SIG-M5 (cell line): ENCODE measurements around the gene ATP2C2.

Source experiments
- DNase-seq: peaks from one replicate; lab custom pipeline; 2025; lab: John Stamatoyannopoulos, UW

The ATP2C2 gene

DNA sequence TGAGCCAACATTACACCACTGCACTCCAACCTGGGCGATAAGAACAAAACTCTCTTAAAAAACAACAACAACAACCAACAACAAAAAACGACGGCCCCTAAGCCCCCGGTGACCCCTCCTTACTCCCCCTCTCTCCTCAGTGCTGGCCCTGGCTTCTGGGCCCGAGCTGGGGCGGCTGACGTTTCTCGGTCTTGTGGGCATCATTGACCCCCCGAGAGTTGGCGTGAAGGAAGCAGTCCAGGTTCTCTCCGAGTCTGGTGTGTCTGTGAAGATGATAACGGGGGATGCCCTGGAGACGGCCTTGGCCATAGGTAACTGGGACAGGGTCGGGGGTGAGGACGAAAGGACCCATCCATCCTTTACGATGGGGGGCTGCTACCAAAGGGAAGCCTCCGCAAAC is 83.4 kb downstream of the ATP2C2 start:
- no peak for DNase-seq

DNA sequence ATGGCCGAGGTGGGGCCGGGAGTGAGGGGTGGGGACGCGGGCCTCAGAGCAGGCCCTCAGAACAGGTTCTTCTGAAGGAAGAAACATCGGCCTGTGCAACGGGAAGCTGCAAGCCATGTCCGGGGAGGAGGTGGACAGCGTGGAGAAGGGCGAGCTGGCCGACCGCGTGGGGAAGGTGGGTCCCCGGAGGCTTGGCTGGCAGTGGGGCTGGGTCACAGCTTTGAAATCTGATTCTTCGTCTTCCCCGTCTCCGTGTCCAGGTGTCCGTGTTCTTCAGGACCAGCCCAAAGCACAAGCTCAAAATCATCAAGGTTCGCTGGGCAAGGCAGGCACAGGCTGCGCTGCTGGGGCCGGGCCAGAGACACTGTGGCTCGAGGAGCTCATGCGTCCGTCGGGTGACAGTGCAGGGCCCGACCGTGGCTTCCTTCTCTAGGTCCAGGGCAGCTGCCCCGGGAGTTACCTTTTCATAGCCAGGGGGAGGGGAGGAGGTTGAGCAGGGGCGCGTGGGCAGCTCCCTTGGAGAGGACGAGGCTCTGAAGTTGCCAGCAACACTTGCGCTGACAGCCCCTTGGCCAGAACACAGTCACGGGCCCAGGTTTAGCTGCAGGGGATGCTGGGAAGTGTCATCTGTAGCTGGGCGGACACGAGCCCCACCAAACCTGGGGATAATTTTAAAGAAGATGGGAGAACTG is 84.9 kb downstream of the ATP2C2 start:
- DNase-seq = no peak

DNA sequence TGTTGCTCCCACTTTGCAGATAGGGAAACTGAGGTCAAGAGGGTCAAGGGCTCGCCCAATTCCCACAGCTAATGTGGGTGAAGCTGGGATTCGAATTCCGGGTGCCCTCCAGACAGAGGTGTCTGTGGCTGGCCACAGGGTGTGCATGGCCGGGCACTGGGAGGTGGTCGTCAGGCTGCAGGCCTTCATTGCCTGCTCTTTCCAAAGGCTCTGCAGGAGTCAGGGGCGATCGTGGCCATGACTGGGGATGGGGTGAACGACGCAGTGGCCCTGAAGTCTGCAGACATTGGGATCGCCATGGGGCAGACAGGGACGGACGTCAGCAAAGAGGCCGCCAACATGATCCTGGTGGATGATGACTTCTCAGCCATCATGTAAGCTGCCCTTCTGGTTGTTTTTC is 86.3 kb downstream of the ATP2C2 start:
- no peak for DNase-seq

DNA sequence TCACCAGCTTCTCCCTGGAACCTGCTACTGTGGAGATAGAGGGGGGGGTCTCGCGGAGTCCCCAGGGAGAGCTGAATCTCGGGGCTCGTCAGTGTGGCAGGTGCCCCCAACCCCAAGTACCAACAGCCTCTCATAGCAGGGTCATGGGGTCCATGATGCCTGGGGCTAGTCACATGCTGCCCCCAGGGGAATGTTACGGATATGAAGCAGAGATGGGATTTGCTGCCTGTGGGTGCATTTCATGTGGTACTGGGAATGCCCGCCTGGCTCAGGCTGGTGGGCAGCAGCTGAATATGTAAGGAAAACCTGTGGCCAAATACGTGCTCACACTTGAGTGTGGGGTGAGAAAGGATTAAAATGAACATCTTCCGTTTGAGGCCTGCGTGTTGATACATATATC is 86.7 kb downstream of the ATP2C2 start:
- no peak for DNase-seq

DNA sequence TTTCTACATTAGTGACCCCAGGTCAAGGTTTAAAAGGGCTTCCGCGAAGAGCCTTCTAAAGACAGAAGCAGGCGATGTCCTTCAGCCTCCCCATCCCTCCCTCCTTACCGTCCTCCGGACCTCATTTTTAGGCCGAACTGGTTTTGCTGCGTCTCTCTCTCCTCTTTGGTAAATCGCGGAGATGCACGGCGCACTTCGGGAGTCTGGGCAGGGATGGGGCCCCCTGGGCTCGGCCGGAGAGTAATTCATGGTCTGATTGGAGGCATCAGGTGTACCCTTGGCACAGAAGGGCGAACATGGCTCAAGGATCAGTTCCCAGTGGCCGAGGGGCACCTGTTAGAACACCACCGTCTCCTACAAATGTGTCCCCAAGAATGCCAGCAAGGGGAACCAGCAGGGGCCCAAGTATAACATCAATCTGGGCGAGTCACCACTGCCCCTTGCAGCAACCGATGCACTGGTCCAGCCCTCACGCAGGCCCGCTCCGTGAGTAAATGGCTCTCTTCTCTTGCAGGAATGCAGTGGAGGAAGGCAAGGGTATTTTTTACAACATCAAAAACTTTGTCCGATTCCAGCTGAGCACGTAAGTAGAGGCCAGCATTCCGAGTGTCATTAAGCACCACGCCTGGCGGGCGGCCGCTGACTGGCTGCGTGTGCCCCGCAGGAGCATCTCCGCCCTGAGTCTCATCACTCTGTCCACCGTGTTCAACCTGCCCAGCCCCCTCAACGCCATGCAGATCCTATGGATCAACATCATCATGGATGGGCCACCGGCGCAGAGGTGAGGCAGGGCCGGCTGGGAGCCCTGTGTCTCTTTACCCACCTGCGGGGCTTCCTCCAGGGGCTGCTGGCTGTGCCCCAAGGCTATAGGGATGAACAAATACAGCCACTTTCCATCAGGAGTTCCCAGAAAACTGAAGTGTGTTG is 90.5 kb downstream of the ATP2C2 start:
- DNase-seq = no peak

DNA sequence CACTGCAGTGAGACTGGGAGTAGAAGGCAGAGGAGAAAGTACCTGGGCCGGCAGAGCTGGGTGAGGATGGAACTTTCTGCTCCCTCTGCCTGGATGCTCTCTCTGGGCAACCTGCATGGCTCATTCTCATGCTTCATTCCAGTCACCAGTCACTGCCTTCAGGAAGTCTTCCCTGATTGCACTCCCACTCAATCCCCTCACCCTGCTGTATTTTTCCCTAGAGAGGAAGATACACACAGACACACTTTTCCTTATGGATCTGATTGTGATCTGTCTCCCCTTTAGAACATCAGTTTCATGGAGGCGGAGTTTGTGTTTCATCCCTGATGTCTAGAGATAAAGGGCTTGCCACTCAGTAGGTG is 91.2 kb downstream of the ATP2C2 start:
- no peak for DNase-seq

DNA sequence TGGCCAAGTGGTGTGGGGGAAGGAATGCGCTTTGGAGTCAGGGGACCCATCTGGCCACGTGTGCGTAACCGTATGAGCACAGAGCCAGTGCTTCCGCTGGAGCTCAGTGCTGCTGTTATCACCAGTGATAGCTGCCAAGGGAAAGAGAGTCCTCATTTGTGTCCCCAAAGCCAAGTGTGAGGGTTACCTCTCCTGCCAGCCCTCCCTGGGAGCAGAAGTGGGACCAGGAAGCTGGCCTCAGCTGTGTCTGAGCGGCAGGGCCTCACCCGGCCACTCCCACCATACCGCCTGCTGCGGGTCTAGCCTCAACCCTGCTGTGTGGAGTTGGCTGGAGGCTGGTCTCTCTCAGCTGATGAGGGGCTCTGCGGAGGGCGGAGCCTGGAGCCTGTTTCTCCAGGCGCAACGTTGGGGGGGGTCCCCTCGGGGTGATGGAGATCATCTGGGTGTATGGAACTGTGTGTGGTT is 91.6 kb downstream of the ATP2C2 start:
- no peak for DNase-seq

DNA sequence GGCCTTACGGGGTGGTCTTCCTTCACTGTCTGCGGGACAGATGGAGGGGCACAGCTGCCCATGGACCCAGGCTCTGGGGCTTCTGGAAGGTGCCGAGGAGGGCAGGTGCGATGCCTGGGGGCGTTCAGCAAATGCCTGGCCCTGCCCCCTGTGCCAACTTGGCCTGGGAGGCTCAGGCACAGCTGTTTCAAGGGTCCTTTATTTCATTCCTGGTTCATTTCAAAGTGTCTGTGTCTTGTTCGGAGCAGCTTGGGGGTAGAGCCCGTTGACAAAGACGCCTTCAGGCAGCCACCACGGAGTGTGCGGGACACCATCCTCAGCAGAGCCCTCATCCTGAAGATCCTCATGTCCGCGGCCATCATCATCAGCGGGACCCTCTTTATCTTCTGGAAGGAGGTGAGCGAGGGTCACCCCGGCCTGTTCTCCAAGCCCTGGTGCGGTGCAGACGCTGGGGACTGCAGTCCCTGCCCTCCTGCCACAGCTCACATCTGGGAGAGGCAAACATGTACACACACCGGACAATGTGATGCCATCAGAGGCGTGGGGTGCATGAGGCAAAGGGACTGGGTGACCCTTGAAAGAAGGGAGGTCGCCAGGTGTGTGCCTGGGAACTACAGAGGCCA is 92.2 kb downstream of the ATP2C2 start:
- DNase-seq = no peak

DNA sequence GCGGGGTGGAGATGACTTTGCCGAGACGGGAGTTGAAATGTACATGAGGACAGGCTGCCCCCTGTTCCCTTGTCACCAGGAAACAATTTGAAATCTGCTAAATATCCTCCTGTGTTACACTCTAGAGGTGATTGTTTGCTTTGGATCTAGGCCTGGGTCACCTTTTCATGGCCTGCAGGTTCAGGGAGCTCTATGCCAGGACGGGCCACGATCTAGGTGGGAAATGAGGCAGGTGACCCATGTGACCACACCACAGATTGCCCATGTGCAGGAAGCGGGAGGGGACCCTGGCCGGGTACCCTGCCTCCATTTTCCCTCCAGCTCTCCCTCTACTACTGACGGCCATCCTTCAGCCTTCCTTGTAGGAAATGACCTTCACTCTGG is 92.7 kb downstream of the ATP2C2 start:
- no peak for DNase-seq

DNA sequence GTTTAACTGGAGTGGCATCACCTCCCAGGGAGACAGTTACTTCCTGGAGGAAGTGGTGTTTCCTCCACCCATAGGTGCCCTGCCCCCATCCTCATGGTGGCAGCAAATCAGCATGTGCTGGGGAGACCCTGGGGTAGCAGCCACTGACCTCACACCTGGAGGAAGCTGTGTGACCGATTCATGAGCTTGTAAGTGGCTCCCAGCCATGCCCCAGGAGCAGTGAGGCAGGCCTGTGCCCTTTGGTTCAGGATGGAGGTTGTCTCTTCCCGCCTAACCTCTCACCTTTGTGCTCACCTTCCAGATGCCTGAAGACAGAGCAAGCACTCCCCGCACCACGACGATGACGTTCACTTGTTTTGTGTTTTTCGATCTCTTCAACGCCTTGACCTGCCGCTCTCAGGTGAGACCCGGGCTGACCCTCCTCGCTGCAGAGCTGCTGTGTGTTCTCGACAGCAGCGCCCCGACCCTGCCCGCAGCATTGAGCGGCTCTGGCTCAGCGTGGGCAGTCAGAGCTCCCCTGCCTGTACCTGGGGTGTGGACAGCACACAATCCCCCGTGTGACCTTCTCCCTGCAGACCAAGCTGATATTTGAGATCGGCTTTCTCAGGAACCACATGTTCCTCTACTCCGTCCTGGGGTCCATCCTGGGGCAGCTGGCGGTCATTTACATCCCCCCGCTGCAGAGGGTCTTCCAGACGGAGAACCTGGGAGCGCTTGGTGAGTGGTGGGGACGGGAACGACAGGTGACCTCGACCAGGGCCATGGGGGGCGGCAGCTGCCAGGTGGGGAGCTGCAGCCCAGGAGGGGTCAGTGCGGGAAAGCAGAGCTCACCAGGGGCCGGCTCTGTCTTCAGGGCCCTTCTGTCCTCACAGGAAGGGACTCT is 93.3 kb downstream of the ATP2C2 start:
- no peak for DNase-seq

DNA sequence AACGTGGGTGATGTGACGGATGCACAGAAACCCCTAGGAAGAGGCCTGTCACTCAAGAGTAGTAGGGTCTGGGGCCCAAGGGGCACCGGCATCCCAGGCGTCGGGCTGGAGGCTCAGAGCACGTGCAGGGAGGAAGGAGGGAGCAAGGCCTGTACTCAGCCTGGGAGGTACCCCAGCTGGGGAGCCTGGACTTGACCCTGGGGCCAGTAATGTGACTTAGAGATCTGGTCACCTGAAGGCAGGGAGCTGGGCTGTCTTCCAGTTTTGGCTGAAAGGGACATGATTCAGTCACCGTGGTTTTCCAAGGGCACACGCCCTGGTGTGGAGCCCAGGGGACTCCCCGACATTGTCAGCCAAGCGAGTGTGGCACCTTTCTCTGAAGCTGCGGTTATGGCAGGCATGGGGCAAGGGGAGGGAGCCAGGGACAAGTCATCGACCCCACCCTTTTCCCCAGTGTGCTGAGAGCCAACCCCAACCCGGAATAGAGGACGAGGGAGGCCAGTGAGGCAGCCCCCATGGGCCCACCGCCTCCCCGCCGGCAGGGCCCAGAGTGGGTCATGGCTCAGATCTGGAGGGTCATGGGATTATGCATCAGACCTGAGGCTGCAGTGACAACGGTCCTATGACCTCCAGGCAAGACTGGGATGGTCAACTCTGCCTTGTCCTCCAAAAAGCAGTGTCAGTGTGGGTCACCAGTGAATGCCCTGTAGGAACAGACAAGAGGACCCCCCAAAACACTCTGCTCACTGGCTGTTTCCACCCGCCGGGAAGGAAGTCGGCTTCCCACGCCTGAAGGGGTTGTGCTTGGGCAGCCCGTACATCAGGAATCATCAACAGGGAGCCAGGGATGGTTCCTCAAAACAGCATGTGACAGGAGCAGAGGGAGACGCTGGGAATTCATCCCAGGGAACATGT is 94.2 kb downstream of the ATP2C2 start:
- no peak for DNase-seq

DNA sequence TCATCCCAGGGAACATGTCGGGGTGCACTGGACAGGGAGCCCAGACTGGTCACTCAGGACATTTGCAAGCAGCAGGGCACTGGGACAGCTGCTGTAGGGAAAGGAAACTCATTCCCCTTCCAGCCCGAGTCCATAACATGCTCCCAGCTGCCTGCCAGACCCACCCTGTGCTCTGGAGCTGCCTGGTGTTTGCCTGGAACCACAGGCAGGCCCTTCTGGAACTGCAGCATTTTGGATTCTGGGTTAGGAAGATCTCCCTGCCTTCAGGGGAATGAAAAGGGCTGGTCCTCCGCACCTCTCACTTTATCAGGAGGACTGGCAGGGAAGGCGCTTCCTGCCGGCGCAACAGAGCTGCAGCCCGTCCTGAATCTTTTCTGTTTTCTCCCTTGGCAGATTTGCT is 94.9 kb downstream of the ATP2C2 start:
- no peak for DNase-seq

DNA sequence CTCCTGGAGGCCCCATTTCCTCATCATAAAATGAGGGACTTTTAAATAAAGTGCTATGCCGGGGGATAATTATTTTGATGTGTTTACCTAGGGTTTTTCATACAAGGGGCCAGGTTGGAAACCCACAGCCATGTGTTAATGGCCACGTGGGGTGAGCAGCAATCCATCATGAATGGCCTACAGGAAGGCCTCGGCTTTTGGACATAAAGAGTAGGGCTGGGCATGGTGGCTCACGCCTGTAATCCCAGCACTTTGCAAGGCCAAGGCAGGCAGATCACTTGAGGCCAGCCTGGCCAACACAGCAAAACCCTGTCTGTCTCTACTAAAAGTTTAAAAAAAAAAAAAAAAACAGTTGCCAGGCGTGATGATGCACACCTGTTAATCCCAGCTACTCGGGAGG is 95.8 kb downstream of the ATP2C2 start:
- DNase-seq = no peak

DNA sequence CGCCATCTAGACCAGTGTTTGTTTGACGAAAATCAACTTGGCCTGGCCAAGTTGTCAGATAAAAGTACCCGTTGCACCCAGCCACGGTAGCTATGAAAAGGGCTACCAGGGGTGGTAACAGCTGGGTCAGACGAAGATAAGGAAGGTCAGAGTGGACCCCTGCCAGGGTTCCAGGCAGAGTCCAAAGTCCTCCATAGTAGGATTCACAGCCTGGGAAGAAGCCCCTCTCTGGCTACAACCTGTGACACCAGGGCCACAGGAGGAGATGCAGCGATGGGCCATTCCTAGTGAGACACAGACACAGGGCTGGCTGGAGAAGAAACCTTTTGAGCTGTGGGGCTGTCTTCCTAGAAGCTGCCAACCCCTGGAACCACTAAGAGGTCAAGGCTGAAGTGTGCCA is 96.8 kb downstream of the ATP2C2 start:
- no peak for DNase-seq

DNA sequence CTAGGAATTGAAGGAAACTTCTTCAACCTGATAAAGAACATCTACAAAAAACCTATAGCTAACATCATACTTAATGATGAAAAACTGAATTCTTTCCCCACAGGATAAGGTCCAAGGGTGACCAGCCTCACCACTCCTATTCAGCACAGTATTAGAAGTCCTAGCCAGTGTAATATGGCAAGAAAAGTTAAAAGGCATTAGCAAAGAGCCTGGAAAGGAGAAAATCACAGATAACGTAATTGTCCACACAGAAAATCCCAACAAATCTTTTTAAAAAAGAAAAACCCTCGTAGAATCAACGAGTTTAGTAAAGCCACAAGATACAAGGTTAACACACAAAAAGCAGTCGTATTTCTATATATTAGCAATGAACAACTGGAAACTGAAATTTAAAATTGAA is 98.4 kb downstream of the ATP2C2 start:
- no peak for DNase-seq

DNA sequence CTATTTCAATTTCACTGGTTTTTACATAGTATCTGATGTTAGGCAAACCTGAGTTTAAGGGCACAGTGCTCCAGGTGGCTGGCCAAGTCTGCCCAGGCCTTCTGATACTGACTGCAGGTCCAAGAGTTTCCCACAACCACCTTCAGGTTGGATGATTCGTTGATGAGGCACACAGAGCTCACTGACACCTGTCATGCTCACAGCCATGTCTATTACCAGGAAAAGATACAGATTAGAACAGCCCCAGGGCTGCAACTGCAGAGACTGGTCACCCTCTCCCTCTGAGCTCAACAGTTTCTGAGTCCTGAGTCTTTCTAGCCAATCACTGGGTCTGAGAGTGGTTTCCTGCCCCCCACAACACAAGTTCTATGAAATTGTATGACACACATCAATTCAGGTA is 98.9 kb downstream of the ATP2C2 start:
- DNase-seq = no peak

DNA sequence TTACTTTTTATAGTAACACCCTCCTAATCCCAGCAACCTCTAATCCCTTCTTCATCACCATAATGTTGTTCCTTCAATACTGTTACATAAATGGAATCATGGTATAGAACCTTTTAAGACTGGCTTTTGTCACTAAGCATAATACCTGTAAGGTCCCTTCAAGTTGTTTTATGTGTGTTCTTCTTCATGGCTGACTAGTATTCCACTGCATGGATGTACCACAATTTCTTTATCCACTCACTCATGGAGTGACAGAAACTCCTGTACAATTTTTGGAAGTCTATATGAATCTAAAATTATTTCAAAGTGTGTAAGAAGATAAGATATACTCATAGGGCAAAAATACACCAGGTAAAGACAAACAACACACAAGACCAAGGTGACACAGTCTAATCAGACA is 99.4 kb downstream of the ATP2C2 start:
- DNase-seq = no peak

DNA sequence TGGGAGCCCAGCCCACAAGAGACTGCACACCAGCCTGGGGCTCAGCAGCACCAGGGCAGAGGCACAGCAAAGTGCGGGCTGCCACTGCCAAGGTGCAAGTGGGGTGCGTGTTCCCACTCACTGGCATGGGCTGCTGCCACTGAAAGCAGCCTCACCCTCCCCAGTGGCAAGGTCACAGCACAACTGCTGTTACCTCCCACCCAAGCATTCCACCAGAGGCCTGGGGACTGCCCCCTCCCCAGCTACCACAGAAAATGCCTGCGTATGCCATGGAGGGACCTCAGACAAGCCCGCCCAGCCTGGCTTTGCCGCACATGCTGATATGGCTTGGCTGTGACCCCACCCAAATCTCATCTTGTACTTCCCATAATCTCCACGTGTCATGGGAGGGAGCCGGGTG is 103.0 kb downstream of the ATP2C2 start:
- no peak for DNase-seq

DNA sequence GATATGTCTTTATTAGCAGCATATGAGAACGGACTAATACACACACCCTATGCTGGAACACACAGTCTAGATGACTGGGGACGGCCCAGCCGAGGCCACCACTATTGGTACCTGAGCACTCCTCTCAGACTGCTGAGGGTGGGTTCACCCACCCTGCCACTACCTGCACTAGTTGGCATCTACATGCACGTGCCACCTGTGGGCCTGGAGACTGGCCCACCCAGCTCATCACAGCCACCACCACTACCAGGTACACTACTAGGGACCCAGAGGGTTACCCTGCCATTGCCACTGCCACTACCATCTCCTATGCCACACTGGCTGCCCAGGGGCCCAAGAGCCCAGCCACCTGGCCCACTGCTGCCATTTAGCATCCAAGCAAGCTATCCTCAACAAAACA is 103.6 kb downstream of the ATP2C2 start:
- DNase-seq = no peak

DNA sequence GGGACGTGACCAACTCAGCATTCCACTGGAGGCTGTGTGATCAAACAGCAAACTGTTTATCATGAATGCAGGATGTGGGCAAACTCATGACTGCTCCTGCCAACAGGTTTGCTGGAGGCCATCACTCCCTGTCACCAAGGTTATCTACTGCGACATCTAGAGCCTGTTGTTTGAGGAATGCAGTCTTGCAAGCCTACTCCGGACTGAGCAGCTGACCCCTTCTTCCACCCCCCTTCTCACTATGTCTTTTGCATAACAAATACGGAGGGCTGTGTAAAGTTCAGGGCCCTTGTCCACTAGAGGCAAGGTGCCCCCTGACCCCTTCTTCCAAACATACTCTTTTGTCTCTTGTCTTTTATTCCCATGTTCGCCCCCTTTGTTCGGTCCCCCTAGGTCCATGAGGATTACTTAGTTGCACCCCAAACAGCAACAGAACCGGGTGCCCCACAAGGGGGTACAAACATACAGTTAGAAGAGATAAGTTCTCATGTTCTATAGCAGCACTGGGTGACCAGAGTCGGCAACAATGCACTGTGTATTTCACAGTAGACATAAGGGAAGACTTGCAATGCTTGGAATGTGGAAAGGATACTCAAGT is 107.4 kb downstream of the ATP2C2 start:
- DNase-seq = no peak

DNA sequence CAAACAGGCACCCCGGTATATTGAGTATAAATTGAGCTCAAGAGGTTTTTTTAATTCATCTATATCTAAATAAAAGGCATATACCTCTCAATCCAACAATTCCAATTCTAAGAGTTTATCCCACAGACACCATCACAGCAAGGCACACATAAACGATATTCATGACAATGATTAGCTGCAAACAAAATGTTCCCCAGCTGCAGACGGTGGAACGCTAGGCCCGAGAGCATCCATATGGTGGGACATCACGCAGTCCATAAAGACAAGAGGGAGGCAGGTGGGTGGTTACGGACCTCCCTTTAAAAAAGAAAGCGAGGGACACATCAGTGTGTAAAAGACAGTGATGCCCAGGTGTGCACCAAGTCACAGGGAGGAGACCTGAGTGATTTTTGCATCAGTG is 108.1 kb downstream of the ATP2C2 start:
- no peak for DNase-seq
